ENCODE data around the gene GRB10.
"Not testable (repeated sequence)": the region's sequence is repeated elsewhere in the genome, so short reads cannot be mapped to it uniquely, and the experiment has no call there.

GRB10 gene

DNA sequence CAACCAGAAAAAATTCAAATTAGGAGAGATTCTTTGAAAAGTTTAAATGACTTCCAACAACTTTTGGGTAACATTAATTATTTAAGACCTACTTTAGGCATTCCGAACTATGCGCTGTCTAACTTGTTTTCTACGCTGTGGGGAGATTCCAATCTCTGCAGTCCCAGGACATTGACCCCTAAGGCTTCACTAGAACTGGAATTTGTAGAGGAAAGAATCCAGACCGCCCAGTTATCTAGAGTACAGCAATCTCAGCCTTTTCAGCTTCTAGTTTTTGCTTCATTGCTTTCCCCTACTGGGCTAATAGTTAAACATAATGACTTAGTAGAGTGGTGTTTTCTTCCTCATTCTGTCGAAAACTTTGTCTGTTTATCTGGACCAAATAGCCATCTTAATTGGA is 202.6 kb downstream of the GRB10 start:
- no peak for TF ChIP-seq CSDC2 (CRISPR knock-in tag; IDR thresholded peaks at IDR 0.05)
- no peak for TF ChIP-seq ZC3H10 (CRISPR knock-in tag; IDR thresholded peaks at IDR 0.05)
- TF ChIP-seq ZNF8 (CRISPR knock-in tag; IDR thresholded peaks at IDR 0.05): no peak

DNA sequence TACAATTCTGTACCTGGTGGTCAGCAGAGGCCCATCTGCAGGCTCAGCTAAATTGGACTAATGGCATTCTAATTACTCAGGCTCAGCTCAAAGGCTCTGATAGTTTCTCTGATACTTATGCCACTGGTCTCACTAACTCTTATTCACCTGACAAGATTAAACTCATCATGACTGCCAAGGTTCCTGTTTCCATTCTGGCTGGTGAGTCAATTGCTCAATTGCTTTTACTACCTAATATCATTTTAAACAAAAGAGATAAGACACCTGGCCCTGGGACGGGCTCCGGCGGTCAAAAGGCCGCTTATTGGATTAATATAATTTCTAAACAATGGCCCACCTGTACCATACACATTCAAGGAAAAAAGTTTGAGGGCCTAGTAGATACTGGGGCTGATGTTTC is 204.6 kb downstream of the GRB10 start:
- ATAC-seq: not testable (repeated sequence)

More for the DNA sequence above, 202.6 kb downstream of the GRB10 start:
- ATAC-seq: no peak

DNA sequence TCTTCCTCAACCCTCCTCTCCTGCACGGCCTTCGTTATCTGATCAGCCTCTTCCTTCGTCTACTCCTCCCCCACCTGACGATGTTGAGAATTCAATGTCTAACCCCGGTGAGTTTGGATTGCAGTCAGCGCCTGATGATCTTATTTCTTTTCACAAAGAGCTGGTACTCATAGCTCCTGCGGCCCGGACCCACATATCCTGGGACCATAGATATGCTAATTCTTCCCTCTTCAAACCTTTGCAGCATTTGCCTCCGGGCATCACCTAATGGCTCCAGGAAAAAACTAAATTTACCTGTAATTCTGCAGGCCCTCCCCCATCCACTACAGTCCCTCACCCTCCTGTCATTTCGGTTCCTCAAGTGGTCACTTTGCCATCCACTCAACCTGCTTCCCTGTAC is 205.1 kb downstream of the GRB10 start:
- no peak for TF ChIP-seq ZNF565 (CRISPR knock-in tag; conservative IDR thresholded peaks at IDR 0.05; ENCODE audit: low read depth)
- no peak for TF ChIP-seq PPARA (CRISPR knock-in tag; IDR thresholded peaks at IDR 0.05; ENCODE audit: borderline replicate concordance)
- no peak for TF ChIP-seq ESRRG (CRISPR knock-in tag; IDR thresholded peaks at IDR 0.05)
- TF ChIP-seq ZNF70 (CRISPR knock-in tag; IDR thresholded peaks at IDR 0.05): no peak
- no peak for TF ChIP-seq ZFP3 (CRISPR knock-in tag; IDR thresholded peaks at IDR 0.05)
- no peak for TF ChIP-seq TCF4 (CRISPR knock-in tag; IDR thresholded peaks at IDR 0.05; ENCODE audit: borderline replicate concordance)
- TF ChIP-seq ZNF8 (CRISPR knock-in tag; IDR thresholded peaks at IDR 0.05): no peak
- TF ChIP-seq BACH2 (CRISPR knock-in tag; IDR thresholded peaks at IDR 0.05; ENCODE audit: borderline replicate concordance): no peak
- TF ChIP-seq, protein P1, sequence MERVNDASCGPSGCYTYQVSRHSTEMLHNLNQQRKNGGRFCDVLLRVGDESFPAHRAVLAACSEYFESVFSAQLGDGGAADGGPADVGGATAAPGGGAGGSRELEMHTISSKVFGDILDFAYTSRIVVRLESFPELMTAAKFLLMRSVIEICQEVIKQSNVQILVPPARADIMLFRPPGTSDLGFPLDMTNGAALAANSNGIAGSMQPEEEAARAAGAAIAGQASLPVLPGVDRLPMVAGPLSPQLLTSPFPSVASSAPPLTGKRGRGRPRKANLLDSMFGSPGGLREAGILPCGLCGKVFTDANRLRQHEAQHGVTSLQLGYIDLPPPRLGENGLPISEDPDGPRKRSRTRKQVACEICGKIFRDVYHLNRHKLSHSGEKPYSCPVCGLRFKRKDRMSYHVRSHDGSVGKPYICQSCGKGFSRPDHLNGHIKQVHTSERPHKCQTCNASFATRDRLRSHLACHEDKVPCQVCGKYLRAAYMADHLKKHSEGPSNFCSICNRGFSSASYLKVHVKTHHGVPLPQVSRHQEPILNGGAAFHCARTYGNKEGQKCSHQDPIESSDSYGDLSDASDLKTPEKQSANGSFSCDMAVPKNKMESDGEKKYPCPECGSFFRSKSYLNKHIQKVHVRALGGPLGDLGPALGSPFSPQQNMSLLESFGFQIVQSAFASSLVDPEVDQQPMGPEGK (CRISPR knock-in tag; IDR thresholded peaks at IDR 0.05; ENCODE audit: borderline replicate concordance): no peak
- TF ChIP-seq, protein P2, sequence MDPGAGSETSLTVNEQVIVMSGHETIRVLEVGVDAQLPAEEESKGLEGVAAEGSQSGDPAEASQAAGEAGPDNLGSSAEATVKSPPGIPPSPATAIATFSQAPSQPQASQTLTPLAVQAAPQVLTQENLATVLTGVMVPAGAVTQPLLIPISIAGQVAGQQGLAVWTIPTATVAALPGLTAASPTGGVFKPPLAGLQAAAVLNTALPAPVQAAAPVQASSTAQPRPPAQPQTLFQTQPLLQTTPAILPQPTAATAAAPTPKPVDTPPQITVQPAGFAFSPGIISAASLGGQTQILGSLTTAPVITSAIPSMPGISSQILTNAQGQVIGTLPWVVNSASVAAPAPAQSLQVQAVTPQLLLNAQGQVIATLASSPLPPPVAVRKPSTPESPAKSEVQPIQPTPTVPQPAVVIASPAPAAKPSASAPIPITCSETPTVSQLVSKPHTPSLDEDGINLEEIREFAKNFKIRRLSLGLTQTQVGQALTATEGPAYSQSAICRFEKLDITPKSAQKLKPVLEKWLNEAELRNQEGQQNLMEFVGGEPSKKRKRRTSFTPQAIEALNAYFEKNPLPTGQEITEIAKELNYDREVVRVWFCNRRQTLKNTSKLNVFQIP (CRISPR knock-in tag; IDR thresholded peaks at IDR 0.05; ENCODE audit: borderline replicate concordance, low read depth): no peak
- no peak for TF ChIP-seq GLIS3 (CRISPR knock-in tag; IDR thresholded peaks at IDR 0.05)
- no peak for TF ChIP-seq OSR1 (CRISPR knock-in tag; IDR thresholded peaks at IDR 0.05)
- no peak for TF ChIP-seq ZC3H10 (CRISPR knock-in tag; IDR thresholded peaks at IDR 0.05)
- TF ChIP-seq ZFP30 (CRISPR knock-in tag; IDR thresholded peaks at IDR 0.05): no peak
- no peak for TF ChIP-seq SNAI2 (CRISPR knock-in tag; IDR thresholded peaks at IDR 0.05)
- TF ChIP-seq, protein P3, sequence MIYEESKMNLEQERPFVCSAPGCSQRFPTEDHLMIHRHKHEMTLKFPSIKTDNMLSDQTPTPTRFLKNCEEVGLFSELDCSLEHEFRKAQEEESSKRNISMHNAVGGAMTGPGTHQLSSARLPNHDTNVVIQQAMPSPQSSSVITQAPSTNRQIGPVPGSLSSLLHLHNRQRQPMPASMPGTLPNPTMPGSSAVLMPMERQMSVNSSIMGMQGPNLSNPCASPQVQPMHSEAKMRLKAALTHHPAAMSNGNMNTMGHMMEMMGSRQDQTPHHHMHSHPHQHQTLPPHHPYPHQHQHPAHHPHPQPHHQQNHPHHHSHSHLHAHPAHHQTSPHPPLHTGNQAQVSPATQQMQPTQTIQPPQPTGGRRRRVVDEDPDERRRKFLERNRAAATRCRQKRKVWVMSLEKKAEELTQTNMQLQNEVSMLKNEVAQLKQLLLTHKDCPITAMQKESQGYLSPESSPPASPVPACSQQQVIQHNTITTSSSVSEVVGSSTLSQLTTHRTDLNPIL (CRISPR knock-in tag; IDR thresholded peaks at IDR 0.05; ENCODE audit: low read depth): no peak
- no peak for ATAC-seq

DNA sequence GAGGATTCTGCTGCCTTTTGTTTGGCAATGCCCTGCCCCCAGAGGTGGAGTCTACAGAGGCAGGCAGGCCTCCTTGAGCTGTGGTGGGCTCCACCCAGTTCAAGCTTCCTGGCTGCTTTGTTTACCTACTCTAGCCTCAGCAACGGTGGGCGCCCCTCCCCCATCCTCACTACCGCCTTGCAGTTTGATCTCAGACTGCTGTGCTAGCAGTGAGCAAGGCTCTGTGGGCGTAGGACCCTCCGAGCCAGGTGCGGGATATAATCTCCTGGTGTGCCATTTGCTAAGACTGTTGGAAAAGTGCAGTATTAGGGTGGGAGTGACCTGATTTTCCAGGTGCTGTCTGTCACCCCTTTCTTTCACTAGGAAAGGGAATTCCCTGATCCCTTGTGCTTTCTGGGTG is 206.3 kb downstream of the GRB10 start:
- not testable (repeated sequence) for ATAC-seq

DNA sequence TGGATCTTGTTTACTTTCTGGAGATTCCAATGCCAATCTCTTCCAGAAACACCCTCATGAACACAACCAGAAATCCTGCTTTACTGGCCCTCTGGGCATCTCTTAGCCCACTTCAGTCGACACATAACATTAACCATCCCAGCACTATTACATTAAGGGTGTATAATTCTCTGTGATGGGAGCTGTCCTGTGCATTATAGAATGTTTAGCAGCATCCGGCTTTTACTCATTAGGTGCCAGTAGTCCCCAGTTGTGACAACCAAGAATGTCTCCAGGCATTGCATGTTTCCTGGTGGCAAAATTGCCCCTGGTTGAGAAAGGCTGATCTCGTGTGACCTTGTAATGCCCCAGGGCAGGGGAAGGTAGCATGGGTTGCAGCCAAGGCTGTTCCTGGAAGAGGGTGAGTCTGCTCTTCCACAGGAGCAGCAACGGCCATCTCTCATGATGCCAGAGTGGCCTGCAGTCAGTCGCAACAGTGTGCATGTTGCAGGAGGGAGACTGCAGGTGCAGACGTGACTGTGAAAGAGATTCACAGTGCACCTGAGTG is 214.9 kb downstream of the GRB10 start:
- TF ChIP-seq OSR1 (CRISPR knock-in tag; IDR thresholded peaks at IDR 0.05) (no peak), ZNF70 (CRISPR knock-in tag; IDR thresholded peaks at IDR 0.05) (no peak), ARNTL (CRISPR knock-in tag; IDR thresholded peaks at IDR 0.05; ENCODE audit: borderline replicate concordance, low read depth) (no peak), ZNF565 (CRISPR knock-in tag; conservative IDR thresholded peaks at IDR 0.05; ENCODE audit: low read depth) (no peak), ESRRG (CRISPR knock-in tag; IDR thresholded peaks at IDR 0.05) (no peak), ZC3H10 (CRISPR knock-in tag; IDR thresholded peaks at IDR 0.05) (no peak), GLIS3 (CRISPR knock-in tag; IDR thresholded peaks at IDR 0.05) (no peak)
- TF ChIP-seq, protein P3 (CRISPR knock-in tag; IDR thresholded peaks at IDR 0.05; ENCODE audit: low read depth): no peak
- ATAC-seq: peak; percentile 21; the same call in 2 of the 3 replicates

DNA sequence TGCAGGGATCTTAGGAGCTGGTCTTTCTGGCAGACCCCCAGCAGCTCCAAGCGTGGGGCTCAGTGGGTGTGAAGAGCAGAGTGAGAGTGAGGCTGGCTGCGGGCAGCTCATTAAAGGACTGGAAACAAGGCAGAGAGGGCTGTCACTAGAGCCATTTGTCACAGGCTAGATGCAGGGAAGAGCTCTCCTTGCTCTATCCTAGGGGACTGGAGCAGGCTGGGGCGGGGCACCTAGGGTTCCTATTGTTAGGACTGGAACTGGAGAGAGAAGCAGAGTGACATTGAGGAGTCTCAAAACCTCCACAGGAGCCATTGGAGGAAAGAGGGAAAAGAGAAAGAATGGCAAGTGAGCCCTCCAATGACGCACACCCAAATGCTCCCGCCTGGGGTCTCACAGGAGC is 216.7 kb downstream of the GRB10 start:
- no peak for ATAC-seq
- TF ChIP-seq OSR1 (CRISPR knock-in tag; IDR thresholded peaks at IDR 0.05) (no peak), PPARA (CRISPR knock-in tag; IDR thresholded peaks at IDR 0.05; ENCODE audit: borderline replicate concordance) (no peak), ZC3H10 (CRISPR knock-in tag; IDR thresholded peaks at IDR 0.05) (no peak), TOX (CRISPR knock-in tag; IDR thresholded peaks at IDR 0.05; ENCODE audit: borderline replicate concordance) (no peak), ZNF565 (CRISPR knock-in tag; conservative IDR thresholded peaks at IDR 0.05; ENCODE audit: low read depth) (no peak), ZNF8 (CRISPR knock-in tag; IDR thresholded peaks at IDR 0.05) (no peak), ISL1 (CRISPR knock-in tag; IDR thresholded peaks at IDR 0.05) (no peak), RARB (CRISPR knock-in tag; IDR thresholded peaks at IDR 0.05) (no peak), ARNTL (CRISPR knock-in tag; IDR thresholded peaks at IDR 0.05; ENCODE audit: borderline replicate concordance, low read depth) (no peak), ZFP30 (CRISPR knock-in tag; IDR thresholded peaks at IDR 0.05) (no peak), TCF4 (CRISPR knock-in tag; IDR thresholded peaks at IDR 0.05; ENCODE audit: borderline replicate concordance) (no peak), SNAI2 (CRISPR knock-in tag; IDR thresholded peaks at IDR 0.05) (no peak), GLIS3 (CRISPR knock-in tag; IDR thresholded peaks at IDR 0.05) (no peak), ESRRG (CRISPR knock-in tag; IDR thresholded peaks at IDR 0.05) (no peak)
- TF ChIP-seq, protein P2 (CRISPR knock-in tag; IDR thresholded peaks at IDR 0.05; ENCODE audit: borderline replicate concordance, low read depth): no peak
- TF ChIP-seq, protein P1 (CRISPR knock-in tag; IDR thresholded peaks at IDR 0.05; ENCODE audit: borderline replicate concordance): no peak
